Gastroesophageal sphincter (tissue), 3 donors: ENCODE results near the gene B3GAT1.
"Not testable (repeated sequence)": the region's sequence is repeated elsewhere in the genome, so short reads cannot be mapped to it uniquely, and the experiment has no call there.

ENCODE experiments used
- CTCF ChIP-seq, 4 experiments: fragments of 200-600 bp in 2 of 4; fragments of 450-650 bp in 2 of 4; sonication (generic) in 1 of 4; IDR thresholded peaks; one replicate each; pipeline ENCODE4 v1.5.1; 2017 to 2019; ENCODE audit warnings: antibody characterized with exemption in 4 of 4, mild to moderate bottlenecking in 2 of 4, moderate library complexity in 2 of 4
- EP300 ChIP-seq: sonication (generic); formaldehyde crosslinking; IDR thresholded peaks from one replicate; pipeline ENCODE4 v1.6.1; 2017; ENCODE audit warnings: antibody characterized with exemption, mild to moderate bottlenecking
- POLR2A ChIP-seq, 2 donors: fragments of 450-650 bp; IDR thresholded peaks; one replicate each; pipeline ENCODE4 v1.6.1; 2017; ENCODE audit warnings: antibody characterized with exemption in 2 of 2, mild to moderate bottlenecking in 2 of 2, moderate library complexity in 1 of 2
- POLR2AphosphoS5 ChIP-seq: sonication (generic); formaldehyde crosslinking; IDR thresholded peaks from one replicate; pipeline ENCODE4 v1.6.1; 2017; ENCODE audit warnings: antibody characterized with exemption

- not testable (repeated sequence) for TF ChIP-seq CTCF (IDR thresholded peaks at IDR 0.05); POLR2AphosphoS5; POLR2A (IDR thresholded peaks at IDR 0.05); EP300
Observed at GRCh38 chr11:134344497-134345236, 67.4 kb downstream of the B3GAT1 start.
